HG03139 (cell line): ENCODE measurements around the gene CALHM6.
"Not testable (repeated sequence)": the region's sequence is repeated elsewhere in the genome, so short reads cannot be mapped to it uniquely, and the experiment has no call there.

Experiments
- ATAC-seq: cut with Tn5 transposase; IDR thresholded peaks from one replicate; pipeline ENCODE4 v1.9.1; 2021; ENCODE audit not compliant: unreplicated experiment

Gene CALHM6

DNA sequence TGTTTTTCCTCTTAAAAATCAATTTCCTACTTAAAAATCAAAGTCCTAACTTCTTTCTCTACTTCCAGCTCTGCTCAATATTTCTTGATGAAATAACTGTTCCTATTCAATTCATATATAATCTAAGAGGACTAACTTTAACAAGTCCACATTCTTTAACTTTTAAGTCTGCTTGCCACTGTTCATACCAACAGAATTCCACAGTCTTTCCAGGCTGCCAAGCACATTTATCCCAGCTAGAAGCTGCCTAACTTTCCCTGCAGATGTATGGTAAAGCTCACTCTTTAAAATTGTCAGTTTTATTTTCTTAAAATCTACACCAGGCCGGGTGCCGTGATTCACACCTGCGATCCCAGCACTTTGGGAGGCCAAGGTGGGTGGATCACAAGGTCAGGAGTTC lies 11.5 kb downstream of the CALHM6 start:
- no peak for ATAC-seq

DNA sequence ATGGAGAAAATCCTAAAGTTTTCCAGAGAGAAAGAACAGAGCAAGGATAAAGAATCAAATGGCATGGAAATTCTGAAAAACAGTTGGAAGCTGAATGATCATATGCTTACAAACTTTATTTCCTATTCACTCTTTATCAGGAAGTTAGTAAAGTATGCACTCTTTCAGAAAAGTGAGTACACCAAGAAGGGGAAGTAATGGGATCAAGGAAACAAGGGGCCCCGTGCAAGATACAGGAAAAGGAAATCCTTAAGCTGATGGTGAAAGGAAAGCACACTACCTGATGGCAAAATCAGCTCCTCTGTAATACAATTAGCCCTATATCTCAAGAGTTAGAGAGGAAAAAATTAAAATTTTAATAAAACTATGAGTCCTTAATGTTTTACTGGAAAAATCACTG lies 14.0 kb downstream of the CALHM6 start:
- ATAC-seq, result no peak

DNA sequence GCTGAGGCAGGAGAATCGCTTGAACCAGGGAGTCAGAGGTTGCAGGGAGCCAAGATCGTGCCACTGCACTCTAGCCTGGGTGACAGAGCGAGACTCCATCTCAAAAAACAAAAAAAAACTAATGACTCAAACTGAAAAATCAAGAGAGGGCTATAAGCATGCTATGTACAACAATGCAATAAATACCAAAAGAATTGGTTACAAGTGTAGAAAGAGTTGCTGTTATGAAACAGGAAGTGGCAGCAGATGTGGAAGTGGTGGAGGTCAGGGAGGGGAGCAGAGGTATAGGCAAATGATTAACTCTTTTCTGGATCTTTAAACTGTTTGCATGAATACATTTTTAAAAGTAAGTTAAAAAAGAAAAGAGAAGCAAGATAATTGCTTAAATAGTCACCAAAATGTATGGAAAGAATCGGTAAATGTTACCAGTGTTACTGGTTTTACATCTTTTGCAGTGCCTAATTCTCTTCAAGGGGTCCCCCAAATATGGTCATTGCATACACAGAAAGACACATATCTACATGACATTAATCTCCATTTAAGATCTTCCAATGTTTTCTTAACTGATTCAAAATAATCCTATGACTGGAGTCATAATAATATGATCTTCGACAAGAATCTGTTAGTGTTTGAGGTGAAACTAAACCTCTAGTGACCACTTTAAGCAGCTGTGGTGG lies 15.0 kb downstream of the CALHM6 start:
- ATAC-seq, result peak; percentile 100

DNA sequence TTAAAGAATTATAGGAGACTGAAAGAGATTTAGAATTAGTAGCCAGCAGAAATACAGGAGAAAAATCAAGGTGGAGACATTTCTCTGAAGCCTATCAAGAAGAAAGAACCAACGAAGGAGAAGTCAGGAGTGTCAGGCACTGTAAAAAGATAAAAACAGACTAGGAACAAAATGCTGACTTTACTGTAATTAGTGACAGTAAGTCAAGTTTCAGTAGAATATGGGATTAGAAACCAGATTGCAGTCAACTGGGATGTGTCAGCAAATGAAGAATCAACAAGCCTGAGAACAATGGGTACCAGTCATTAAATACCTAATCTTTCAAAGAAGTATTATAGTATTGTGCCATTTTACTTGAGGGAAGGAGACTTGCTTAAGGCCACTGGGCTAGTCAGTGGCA lies 21.6 kb downstream of the CALHM6 start:
- ATAC-seq, result no peak

DNA sequence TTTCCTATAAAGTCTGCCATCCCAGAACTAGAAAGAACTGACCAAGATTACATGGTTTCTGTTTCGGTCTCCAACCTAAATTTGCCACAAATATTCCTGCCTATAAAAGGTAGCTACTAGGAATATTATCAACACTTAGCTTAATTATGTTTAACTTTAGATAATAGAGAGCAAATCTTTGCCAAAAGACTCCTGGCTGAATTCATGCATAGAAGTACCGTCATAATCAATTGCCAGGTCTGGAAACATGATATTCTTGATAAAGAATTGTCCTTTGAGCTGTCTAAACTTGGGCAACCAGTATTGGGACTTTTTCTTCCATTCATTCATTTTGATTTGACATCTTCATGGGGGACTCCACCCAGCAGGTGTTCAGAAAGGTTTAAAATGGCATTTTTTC lies 22.4 kb downstream of the CALHM6 start:
- ATAC-seq, result no peak

DNA sequence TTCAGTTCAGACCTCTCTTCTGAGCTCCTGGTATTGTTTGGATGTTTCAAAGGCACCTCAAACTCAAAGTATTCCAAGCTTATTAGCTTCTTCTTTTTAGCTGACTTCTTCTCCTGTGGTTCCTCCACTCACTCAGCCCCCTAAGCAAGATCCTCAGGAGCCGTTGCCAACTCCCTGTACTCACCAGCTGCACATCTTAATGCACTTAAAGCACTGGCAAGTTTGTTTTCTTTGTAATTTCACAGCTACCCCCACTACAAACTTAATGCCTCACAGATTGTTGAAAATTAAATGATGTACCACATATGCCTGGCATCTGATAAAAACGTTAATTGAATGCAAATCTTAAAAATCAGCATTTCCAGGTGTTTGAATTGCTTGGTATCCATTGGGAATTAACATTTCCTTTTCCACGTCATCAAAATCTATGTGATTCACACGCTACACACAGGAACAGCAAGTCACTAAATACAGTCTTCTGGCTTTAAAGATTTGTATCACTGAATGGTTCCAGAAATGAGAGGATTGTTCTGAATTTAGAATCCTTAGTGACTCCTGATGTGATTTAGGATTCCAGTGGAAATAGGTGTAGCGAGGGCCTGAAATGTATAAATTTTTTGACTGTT lies 24.5 kb downstream of the CALHM6 start:
- no peak for ATAC-seq

DNA sequence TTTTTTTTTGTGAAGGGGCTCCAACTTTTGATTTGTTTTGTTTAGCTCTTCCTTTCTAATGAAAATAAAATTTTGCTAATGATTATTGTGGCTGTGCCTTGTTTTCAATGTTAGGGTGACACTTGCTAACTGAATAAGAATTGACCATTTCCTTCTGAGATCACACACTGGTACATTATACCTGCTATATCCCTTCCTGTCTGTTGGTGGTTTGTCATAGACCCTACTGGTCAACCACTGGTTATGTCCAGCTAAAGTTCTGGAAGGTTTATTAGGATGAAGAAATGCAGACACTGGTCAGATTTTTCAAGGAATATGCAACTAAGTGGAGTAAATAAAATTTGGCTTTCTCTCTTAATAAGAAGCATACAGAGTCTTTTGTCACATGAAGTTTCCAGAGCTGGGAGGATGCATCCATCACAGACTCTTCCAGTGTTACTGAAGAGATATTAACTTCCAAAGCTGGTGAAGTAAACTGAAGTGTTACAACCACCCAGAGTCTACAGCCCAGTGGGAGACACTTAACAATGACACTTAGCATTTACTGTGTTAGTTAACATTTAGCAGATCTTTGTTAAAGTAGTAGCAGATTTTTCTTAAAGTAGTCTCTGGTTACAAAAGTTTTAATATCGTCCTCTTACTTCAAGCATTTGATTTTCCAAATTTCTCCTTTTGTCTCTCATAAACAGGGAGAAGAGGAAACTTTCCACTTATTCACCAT lies 30.6 kb downstream of the CALHM6 start:
- no peak for ATAC-seq

DNA sequence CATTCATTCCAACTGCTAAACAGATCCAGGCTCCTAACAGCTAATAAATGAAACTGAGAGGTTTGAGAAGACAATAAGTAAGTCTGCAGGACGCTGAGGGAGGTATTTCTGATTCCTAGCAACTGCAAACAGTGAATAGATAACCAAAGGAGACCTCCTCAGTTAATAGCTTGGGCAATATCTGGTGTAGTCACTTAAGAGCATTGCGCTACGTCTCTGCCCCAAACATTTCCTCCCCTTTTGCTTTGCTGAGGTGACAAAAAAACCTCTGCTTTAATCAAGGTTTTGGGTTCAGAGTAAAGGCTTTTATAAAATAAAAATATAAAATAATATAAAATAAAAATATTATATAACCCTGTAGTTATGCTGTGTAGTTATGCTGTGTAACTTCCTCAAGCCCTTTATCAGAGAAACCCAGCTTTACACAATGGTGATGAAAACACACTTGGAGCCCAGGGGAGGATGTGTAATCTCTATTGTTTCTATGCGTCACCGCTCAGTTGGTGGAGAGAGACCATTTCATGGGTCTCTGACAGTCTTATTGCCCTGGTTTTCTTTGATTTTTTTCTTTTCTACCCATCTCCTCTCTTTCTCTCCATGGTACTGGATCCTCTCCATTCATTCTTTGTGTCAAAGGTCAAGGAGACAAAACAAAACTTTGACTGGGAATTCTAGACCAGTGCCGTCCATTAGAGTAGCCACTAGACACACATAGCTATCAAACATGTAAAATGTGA lies 31.3 kb downstream of the CALHM6 start:
- ATAC-seq, result no peak

DNA sequence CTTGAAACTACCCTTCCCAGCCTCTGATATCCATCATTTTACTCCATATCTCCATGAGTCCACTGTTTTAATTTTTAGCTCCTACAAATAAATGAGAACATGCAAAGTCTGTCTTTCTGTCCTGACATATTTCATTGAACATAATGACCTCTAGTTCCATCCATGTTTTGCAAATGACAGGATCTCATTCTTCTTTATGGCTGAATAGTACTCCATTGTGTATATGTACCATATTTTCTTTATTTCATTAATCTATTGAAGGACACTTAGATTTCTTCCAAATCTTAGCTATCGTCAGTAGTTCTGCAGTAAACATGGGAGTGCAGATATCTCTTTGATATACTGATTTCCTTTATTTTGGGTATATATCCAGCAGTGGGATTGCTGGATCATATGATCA lies 34.0 kb downstream of the CALHM6 start:
- not testable (repeated sequence) for ATAC-seq

DNA sequence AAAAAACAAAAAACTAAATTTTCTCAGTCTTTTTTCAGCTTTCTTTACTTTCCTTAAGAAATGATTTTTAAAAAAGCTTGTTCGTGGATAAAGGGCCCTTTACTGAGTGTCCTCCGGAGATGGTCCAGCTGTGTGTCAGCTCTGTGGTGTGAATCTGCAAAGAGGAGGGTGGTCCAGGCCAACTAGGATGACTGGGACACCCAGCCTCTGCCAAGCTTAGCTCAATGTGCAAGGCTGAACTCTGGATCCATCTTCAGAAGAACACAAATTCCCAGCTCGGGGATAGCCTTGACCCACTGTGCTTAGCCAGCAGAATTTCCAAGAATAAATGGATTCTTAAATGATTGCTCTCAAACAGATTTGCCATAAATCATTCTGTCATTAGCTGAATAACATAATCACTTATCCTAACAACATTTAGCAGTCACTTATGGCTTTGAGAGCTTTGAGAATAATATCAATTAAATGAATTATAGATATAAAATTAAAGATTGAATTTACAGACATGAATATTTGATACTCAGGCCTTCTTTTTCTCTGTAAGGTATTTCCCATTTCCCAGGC lies 36.0 kb downstream of the CALHM6 start:
- ATAC-seq, result no peak

DNA sequence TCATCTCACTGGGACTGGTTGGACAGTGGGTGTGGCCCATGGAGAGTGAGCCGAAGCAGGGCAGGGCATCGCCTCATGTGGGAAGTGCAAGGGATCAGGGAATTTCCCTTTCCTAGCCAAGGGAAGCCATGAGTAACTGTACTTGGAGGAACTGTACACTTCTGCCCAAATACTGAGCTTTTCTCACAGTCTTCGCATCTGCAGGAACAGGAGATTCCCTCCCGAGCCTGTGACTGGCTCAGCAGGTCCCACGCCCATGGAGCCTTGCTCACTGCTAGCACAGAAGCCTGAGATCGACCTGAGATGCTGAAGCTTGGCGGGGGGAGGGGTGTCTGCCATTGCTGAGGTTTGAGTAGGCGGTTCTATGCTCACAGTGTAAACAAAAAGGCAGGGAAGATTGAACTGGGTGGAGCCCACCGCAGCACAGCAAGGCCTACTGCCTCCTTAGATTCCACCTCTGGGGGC lies 39.8 kb downstream of the CALHM6 start:
- ATAC-seq, result no peak

DNA sequence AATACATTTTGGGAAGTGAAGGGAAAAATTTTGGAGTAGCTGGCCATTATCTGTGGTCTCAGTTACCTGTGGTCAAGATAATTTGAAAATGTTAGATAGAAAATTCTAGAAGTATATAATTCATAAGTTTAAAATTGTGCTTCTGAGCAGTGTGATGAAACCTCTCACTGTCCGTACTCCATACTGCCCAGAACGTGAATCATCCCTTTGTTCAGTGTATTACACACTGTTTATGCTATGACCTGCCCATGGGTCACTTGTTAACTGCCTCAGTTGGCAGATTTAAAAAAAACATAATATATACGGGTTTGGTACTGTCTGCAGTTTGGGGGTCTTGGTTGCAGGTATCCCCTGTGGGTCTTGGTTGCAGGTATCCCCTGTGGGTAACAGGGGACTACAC lies 46.1 kb downstream of the CALHM6 start:
- no peak for ATAC-seq

DNA sequence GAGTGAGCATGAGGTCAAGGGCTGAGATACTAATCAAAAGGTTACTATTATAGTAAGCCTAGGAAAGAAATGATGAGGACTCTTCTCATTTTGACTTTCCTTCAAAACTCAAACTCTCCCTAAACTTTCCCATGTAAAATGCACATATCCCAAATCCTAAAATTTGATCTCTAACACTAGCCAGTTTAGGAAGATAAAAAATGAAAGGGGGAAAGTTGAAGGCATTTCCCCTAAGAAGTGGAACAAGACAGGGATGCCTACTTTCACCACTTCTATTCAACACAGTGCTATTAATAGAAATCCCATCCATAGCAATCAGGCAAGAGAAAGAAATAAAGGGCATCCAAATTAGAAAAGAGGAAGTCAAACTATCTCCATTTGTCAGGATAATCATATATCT lies 47.4 kb downstream of the CALHM6 start:
- ATAC-seq, result no peak

DNA sequence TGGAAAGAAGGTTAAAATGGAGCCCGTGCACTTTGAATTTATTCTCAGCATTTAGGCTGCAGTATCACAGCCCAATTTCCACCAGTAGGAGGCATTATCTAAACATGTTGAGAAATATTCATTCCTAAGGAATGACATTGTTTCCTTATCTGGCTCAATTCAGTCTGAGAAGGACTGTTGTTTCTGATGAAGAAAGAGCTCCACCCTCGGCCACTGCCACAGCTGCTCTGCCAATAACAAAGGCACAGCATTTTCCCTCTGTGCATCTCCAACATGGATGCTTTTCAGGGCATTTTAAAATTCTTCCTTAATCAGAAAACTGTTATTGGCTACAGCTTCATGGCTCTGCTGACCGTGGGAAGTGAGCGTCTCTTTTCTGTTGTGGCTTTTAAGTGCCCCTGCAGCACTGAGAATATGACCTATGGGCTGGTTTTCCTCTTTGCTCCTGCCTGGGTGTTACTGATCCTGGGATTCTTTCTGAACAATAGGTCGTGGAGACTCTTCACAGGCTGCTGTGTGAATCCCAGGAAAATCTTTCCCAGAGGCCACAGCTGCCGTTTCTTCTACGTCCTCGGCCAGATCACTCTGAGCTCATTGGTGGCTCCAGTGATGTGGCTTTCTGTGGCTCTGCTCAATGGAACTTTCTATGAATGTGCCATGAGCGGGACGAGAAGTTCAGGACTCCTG lies 50.4 kb downstream of the CALHM6 start, which contains the start of gene CALHM5:
CALHM5 (plus strand) TSS at position 216 of the 687 bp plus-strand sequence; CDS start at position 274, 58 bp downstream.
- no peak for ATAC-seq

DNA sequence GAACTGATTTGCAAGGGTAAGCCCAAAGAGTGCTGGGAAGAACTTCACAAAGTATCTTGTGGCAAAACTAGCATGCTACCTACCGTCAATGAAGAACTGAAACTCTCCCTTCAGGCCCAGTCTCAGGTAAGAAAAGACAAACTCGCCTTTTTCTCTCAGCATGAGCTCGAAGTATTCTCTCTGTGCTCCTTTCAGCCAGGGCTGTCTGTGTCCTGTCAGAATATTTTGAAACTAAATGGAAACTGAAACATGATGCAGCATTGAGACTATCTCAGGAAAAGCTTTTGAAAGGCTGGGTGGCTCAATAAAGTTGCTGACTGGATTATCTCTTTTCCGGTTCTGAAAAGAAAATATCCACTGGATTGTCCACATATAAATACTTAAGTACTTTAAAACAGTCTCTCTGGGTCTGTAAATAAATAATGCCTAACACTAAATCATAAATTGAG lies 51.0 kb downstream of the CALHM6 start:
- peak; percentile 87 for ATAC-seq

DNA sequence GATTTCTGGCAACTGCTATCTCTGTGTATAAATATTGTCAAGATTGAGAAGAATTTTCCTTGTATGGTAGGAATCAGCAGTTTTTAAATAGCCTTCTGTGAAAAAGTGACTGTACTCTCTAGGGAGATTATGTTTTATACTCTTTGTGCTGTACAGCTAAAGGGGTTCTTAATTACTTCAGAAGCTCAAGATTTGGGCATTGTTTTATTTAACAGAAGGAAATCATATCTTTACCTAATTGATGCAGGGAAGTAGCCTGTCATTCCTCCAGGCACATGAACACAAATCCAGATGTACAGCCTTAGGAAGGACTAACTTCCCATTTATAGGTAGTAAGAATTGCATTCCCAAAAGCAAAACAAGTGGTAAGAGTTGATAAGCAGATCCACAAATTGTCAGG lies 51.6 kb downstream of the CALHM6 start:
- no peak for ATAC-seq
